GM12878 (cell line): ENCODE results near the gene DIPK2A. TPM values are rescaled to one million over a fixed set of nuclear protein-coding genes. Genes with fewer than 3 reads are reported as not detected.

ENCODE experiments used
- ATAC-seq: fragments of 200-7000 bp; cut with Tn5 transposase; 3 replicates; pipeline ENCODE4 v1.9.1; 2020; ENCODE audit warnings: mild to moderate bottlenecking, moderate library complexity
- BruUV-seq: library from RNA; stranded (reverse); fragments of 400-500 nt; replicated peaks from 2 replicates; lab custom pipeline; 2021; lab: Mats Ljungman, UMichigan
- CTCF ChIA-PET: fragments of 300-600 bp; sonication (Branson Sonifier 250); formaldehyde crosslinking; extraction: SDS; loops from one replicate; lab custom pipeline; 2021; ENCODE audit warnings: inconsistent platforms; lab: Yijun Ruan, JAX
- POLR2A ChIA-PET: fragments of 350-600 bp; formaldehyde crosslinking; extraction: SDS; loops from one replicate; lab custom pipeline; 2021; ENCODE audit warnings: inconsistent platforms; lab: Charles Lee
- RAD21 ChIA-PET: fragments of 300-600 bp; sonication (Branson Sonifier 250); formaldehyde crosslinking; loops from one replicate; lab custom pipeline; 2023; ENCODE audit warnings: antibody characterized with exemption; ENCODE audit not compliant: unreplicated experiment; lab: Charles Lee
- SMC1A ChIA-PET: fragments of 300-600 bp; sonication (Branson Sonifier 250); formaldehyde crosslinking; loops from one replicate; lab custom pipeline; 2023; ENCODE audit not compliant: unreplicated experiment, uncharacterized antibody; lab: Charles Lee
- DNase-seq: peaks from one replicate; pipeline ENCODE4 v3.0.0-alpha.2; 2011; ENCODE audit warnings: low read depth, low spot score
- FAIRE-seq: peaks from 3 replicates; lab custom pipeline; 2011; peaks lifted over from hg19 to GRCh38; lab: Jason Lieb, UNC
- H2AFZ ChIP-seq: 2 replicates; pipeline ENCODE4 v1.6.0; 2011; ENCODE audit warnings: low read depth, low read length, control low read depth; ENCODE audit not compliant: control insufficient read depth
- H3K27ac ChIP-seq: 2 replicates; pipeline ENCODE4 v1.5.1; 2011; ENCODE audit warnings: control low read depth; ENCODE audit not compliant: control insufficient read depth, insufficient read depth
- H3K27me3 ChIP-seq, 2 experiments: replicated peaks in 1 of 2; 2 replicates each; pipeline versions ENCODE4 v1.6.0 to v1.6.1; 2011; ENCODE audit warnings: low read length in 1 of 2; ENCODE audit not compliant: control insufficient read depth in 2 of 2, insufficient read depth in 2 of 2
- H3K36me3 ChIP-seq, 2 experiments: 2 replicates each; pipeline ENCODE4 v1.5.1; 2011; ENCODE audit warnings: low read length in 1 of 2; ENCODE audit not compliant: control insufficient read depth in 2 of 2, insufficient read depth in 2 of 2
- H3K4me1 ChIP-seq: 2 replicates; pipeline ENCODE4 v1.6.1; 2011; ENCODE audit warnings: mild to moderate bottlenecking, low read length, moderate library complexity, mixed read lengths; ENCODE audit not compliant: control insufficient read depth, insufficient read depth
- H3K4me2 ChIP-seq: 2 replicates; pipeline ENCODE4 v1.6.0; 2011; ENCODE audit warnings: control low read depth; ENCODE audit not compliant: control insufficient read depth, insufficient read depth
- H3K4me3 ChIP-seq: fragments of 200-600 bp; sonication (generic); 2 replicates; pipeline ENCODE4 v1.5.1; 2016
- H3K79me2 ChIP-seq: 2 replicates; pipeline ENCODE4 v1.6.0; 2011; ENCODE audit warnings: low read length; ENCODE audit not compliant: control insufficient read depth, insufficient read depth
- H3K9ac ChIP-seq: 2 replicates; pipeline ENCODE4 v1.8.0; 2011; ENCODE audit warnings: low read length, control low read depth, mixed read lengths; ENCODE audit not compliant: control insufficient read depth, insufficient read depth
- H3K9me3 ChIP-seq: replicated peaks from 3 replicates; pipeline ENCODE4 v1.5.1; 2011; ENCODE audit warnings: mild to moderate bottlenecking, low read length; ENCODE audit not compliant: control insufficient read depth, insufficient read depth
- H4K20me1 ChIP-seq: 2 replicates; pipeline ENCODE4 v1.6.0; 2011; ENCODE audit not compliant: control insufficient read depth, insufficient read depth
- BACH1 ChIP-seq: fragments of 450-650 bp; IDR thresholded peaks from 2 replicates; pipeline ENCODE4 v1.6.1; 2017; ENCODE audit warnings: mild to moderate bottlenecking, borderline replicate concordance
- BHLHE40 ChIP-seq, 2 experiments: fragments of 450-650 bp in 1 of 2; IDR thresholded peaks; 2 replicates each; pipeline ENCODE4 v1.6.1; 2011 to 2017; ENCODE audit warnings: low read depth in 2 of 2, borderline replicate concordance in 1 of 2, improper control_type of control experiment in 1 of 2, low read length in 1 of 2, mild to moderate bottlenecking in 1 of 2
- ESRRA ChIP-seq: IDR thresholded peaks from 2 replicates; pipeline ENCODE4 v1.6.1; 2012; ENCODE audit warnings: mild to moderate bottlenecking, low read length, improper control_type of control experiment
- NR2F1 ChIP-seq: fragments of 450-650 bp; conservative IDR thresholded peaks from 2 replicates; pipeline ENCODE4 v1.6.1; 2017; ENCODE audit warnings: mild to moderate bottlenecking
- SMC3 ChIP-seq: IDR thresholded peaks from 2 replicates; pipeline ENCODE4 v1.6.1; 2011; ENCODE audit warnings: low read length, improper control_type of control experiment, borderline replicate concordance
- SREBF2 ChIP-seq: IDR thresholded peaks from 2 replicates; pipeline ENCODE4 v1.6.1; 2012; ENCODE audit warnings: mild to moderate bottlenecking, low read length
- STAT1 ChIP-seq: fragments of 450-650 bp; conservative IDR thresholded peaks from 2 replicates; pipeline ENCODE4 v1.6.1; 2014; ENCODE audit warnings: antibody characterized with exemption, mild to moderate bottlenecking
- STAT3 ChIP-seq: IDR thresholded peaks from 2 replicates; pipeline ENCODE4 v1.6.1; 2011; ENCODE audit warnings: low read depth, low read length, improper control_type of control experiment
- YY1 ChIP-seq: IDR thresholded peaks from 2 replicates; pipeline ENCODE4 v1.6.1; 2011; ENCODE audit warnings: low read depth, mild to moderate bottlenecking, low read length
- ZNF217 ChIP-seq: fragments of 450-650 bp; IDR thresholded peaks from 2 replicates; pipeline ENCODE4 v1.6.1; 2017; ENCODE audit warnings: antibody characterized with exemption, mild to moderate bottlenecking
- WGBS: methylation state at CpG from one replicate; pipeline ENCODE4 v1.1.6; 2016; ENCODE audit warnings: low lambda C conversion rate; ENCODE audit not compliant: insufficient replicate concordance, insufficient coverage; ENCODE audit errors: missing lambda C conversion rate; 5-methylcytosine and 5-hydroxymethylcytosine counted together
- in situ Hi-C: fragments of 300-500 bp; cut with MboI; formaldehyde crosslinking; loops from 9 replicates; pipeline ENCODE4 v1.14.3; 2018; ENCODE audit warnings: mixed read lengths
- intact Hi-C: fragments of 100-400 bp; cut with micrococcal nuclease; formaldehyde crosslinking; loops from one replicate; pipeline ENCODE4 v1.14.2; 2022; ENCODE audit not compliant: unreplicated experiment
- polyA plus RNA-seq, 11 experiments: library from polyadenylated mRNA; depleted of rRNA in 4 of 11; unstranded in 6 of 11; stranded (reverse) in 5 of 11; fragments of >200 nt; fragmentation: Nextera tagmentation in 4 of 11; fragmentation: Illumina TruSeq in 1 of 11; extraction: Ambion mirVana in 4 of 11; extraction: Trizol in 1 of 11; gene quantifications; 1 replicate in 1 of 11; 2 replicates in 10 of 11; pipeline versions ENCODE4 v1.2.1 to v1.2.3, GENCODE V29; 2011 to 2016; ENCODE audit warnings: inconsistent platforms in 2 of 11, missing spikeins in 2 of 11, low read depth in 1 of 11
- total RNA-seq, 4 experiments: library from RNA; depleted of rRNA in 3 of 4; stranded (reverse); fragments of >200 nt in 3 of 4; fragmentation: Illumina TruSeq in 1 of 4; extraction: Trizol in 1 of 4; gene quantifications; 2 replicates each; pipeline versions ENCODE4 v1.2.1 to v1.2.3, GENCODE V29; 2013 to 2021
- TF ChIP-seq, protein P1 (sequence below): fragments of 450-650 bp; IDR thresholded peaks from 2 replicates; pipeline ENCODE4 v1.6.1; 2016; ENCODE audit warnings: mild to moderate bottlenecking
- TF ChIP-seq, protein P2 (sequence below): IDR thresholded peaks from 2 replicates; pipeline ENCODE4 v1.6.1; 2011; ENCODE audit warnings: mild to moderate bottlenecking, low read depth, low read length, moderate library complexity; ENCODE audit not compliant: insufficient replicate concordance
- TF ChIP-seq, protein P3 (sequence below): fragments of 450-650 bp; IDR thresholded peaks from 2 replicates; pipeline ENCODE4 v1.6.1; 2018; ENCODE audit warnings: mild to moderate bottlenecking, low read depth, moderate library complexity; ENCODE audit not compliant: partially characterized antibody

The DIPK2A gene
- total and polyA plus RNA-seq, 10 of the 15 experiments (the other 5 are each of a cell fraction or from before 2014, with no cell fraction given) = 4.6 to 36.4 (median 15.0) TPM

DNA sequence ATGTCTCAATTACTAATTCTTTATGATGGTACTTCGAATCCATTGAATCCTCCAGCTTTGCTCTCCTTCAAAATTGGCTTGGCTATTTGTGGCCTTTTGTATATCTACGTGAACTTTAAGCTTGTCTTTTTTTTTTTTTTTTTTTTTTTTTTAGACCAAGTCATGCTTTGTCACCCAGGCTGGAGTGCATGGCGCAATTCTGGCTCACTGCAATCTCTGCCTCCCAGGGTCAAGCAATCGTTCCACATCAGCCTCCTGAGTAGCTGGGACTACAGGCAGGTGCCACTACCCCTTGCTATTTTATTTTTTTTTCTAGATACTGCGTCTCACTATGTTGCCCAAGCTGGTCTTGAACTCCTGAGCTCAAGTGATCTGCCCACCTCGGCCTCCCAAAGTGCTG lies 7.7 kb upstream of the DIPK2A start (continued):
- TF ChIP-seq ZNF217 (no peak), STAT3 (no peak), BHLHE40 (IDR thresholded peaks at IDR 0.05; ENCODE audit: borderline replicate concordance in 1 of 2, low read depth in 2 of 2, low read length in 1 of 2) (no peak)

DNA sequence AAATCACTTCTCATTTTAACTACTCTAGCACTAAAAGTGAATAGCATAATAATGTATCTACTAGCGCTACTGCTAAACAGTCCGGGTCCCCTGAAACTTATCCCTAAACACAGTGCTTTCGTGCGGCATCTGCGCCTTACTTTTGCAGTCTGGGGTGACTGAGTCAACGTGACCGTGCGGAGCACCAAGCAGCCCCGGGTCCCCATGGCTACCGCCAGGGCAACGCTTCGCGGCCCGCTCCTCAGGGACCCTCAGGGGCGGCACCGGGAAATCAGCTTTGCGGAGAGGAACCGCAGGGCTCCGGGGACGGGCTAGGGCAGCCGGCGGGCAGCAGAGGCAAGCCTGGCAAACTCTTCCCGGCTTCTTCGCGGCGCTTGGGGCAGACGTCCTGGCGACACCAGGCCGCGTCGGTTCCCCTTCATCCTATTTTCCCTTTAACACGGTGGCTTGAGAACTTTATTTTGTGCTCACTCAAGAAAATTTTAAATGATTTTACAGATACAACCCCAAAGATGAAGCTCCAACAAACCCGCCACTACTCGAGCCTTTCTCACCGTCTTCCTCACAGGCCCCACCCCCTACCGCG lies 757 bp upstream of the DIPK2A start:
- POLR2A ChIA-PET = interaction anchor here (0.6 to 2.3 kb wide), 6 partner anchors 9 to 448 kb away, joined by 3 to 10 read pairs (median 4); no protein-coding TSS in a partner anchor
- CTCF ChIA-PET = interaction anchor here (0.6 to 2.9 kb wide), 8 partner anchors 11 to 195 kb away, joined by 3 to 14 read pairs (median 6); no protein-coding TSS in a partner anchor
- peak overlapping the region; percentile 82 for H3K4me2 ChIP-seq
- no peak for TF ChIP-seq BHLHE40 (IDR thresholded peaks at IDR 0.05; ENCODE audit: borderline replicate concordance in 1 of 2, low read depth in 2 of 2, low read length in 1 of 2)
- no peak for TF ChIP-seq NR2F1
- peak; percentile 17; the same call in 1 of the 2 replicates for TF ChIP-seq BACH1
- TF ChIP-seq, protein P1, sequence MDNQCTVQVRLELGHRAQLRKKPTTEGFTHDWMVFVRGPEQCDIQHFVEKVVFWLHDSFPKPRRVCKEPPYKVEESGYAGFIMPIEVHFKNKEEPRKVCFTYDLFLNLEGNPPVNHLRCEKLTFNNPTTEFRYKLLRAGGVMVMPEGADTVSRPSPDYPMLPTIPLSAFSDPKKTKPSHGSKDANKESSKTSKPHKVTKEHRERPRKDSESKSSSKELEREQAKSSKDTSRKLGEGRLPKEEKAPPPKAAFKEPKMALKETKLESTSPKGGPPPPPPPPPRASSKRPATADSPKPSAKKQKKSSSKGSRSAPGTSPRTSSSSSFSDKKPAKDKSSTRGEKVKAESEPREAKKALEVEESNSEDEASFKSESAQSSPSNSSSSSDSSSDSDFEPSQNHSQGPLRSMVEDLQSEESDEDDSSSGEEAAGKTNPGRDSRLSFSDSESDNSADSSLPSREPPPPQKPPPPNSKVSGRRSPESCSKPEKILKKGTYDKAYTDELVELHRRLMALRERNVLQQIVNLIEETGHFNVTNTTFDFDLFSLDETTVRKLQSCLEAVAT = peak; percentile 8; the same call in 1 of the 2 replicates
- no peak for TF ChIP-seq SREBF2
- TF ChIP-seq STAT1 = no peak
- TF ChIP-seq, protein P2, sequence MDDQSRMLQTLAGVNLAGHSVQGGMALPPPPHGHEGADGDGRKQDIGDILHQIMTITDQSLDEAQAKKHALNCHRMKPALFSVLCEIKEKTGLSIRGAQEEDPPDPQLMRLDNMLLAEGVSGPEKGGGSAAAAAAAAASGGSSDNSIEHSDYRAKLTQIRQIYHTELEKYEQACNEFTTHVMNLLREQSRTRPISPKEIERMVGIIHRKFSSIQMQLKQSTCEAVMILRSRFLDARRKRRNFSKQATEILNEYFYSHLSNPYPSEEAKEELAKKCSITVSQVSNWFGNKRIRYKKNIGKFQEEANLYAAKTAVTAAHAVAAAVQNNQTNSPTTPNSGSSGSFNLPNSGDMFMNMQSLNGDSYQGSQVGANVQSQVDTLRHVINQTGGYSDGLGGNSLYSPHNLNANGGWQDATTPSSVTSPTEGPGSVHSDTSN = no peak
- TF ChIP-seq SMC3 = no peak
- TF ChIP-seq YY1 = 0 out of 2 replicates have a peak, but pooled peaks have one; percentile 25
- TF ChIP-seq ESRRA = no peak
- TF ChIP-seq, protein P3, sequence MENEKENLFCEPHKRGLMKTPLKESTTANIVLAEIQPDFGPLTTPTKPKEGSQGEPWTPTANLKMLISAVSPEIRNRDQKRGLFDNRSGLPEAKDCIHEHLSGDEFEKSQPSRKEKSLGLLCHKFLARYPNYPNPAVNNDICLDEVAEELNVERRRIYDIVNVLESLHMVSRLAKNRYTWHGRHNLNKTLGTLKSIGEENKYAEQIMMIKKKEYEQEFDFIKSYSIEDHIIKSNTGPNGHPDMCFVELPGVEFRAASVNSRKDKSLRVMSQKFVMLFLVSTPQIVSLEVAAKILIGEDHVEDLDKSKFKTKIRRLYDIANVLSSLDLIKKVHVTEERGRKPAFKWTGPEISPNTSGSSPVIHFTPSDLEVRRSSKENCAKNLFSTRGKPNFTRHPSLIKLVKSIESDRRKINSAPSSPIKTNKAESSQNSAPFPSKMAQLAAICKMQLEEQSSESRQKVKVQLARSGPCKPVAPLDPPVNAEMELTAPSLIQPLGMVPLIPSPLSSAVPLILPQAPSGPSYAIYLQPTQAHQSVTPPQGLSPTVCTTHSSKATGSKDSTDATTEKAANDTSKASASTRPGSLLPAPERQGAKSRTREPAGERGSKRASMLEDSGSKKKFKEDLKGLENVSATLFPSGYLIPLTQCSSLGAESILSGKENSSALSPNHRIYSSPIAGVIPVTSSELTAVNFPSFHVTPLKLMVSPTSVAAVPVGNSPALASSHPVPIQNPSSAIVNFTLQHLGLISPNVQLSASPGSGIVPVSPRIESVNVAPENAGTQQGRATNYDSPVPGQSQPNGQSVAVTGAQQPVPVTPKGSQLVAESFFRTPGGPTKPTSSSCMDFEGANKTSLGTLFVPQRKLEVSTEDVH = no peak

More for the DNA sequence above, 757 bp upstream of the DIPK2A start:
- ChIA-PET RAD21 (interaction anchor here (1.1 to 1.8 kb wide), 7 partner anchors 9 to 159 kb away, joined by 3 to 9 read pairs (median 4); no protein-coding TSS in a partner anchor), SMC1A (interaction anchor here (0.7 to 1.5 kb wide), 9 partner anchors 9 to 493 kb away, joined by 3 to 5 read pairs (median 3); no protein-coding TSS in a partner anchor)
- H3K27ac ChIP-seq = peak overlapping the region; percentile 91
- 2% methylated on average over 37 of the region's 37 CpGs for WGBS
- TSS peak; percentile 86 for BruUV-seq
- peaks cover 40% of the 10 kb centered on the region for H3K79me2 ChIP-seq
- ATAC-seq (peak; percentile 11), FAIRE-seq (no peak), DNase-seq (no peak)
- in situ Hi-C loops = loop anchor here (10.0 kb wide), 1 partner anchor 464 kb away; no protein-coding TSS in a partner anchor
- no peaks in the 10 kb centered on the region for H3K27me3 ChIP-seq
- H2AFZ ChIP-seq = peak overlapping the region; percentile 95
- no peaks in the 10 kb centered on the region for H4K20me1 ChIP-seq
- no peaks in the 10 kb centered on the region for H3K4me1 ChIP-seq
- peak overlapping the region; percentile 92 for H3K9ac ChIP-seq
- H3K36me3 ChIP-seq = no peaks in the 10 kb centered on the region
- intact Hi-C loops = loop anchor here (5.0 to 10.0 kb wide), 3 partner anchors 461 to 614 kb away; no protein-coding TSS in a partner anchor
- peak overlapping the region; percentile 87 for H3K4me3 ChIP-seq
- no peaks in the 10 kb centered on the region for H3K9me3 ChIP-seq
